Small intestine (tissue), 7 donors: ENCODE results near the gene ZNF181. TPM values are rescaled to one million over a fixed set of nuclear protein-coding genes. Genes with fewer than 3 reads are reported as not detected.

Source experiments
- DNase-seq, 2 donors: peaks; one replicate each; pipeline versions ENCODE4 v3.0.0 to v3.0.0-alpha.2; 2013
- FAIRE-seq: peaks from 2 replicates; lab custom pipeline; 2012; peaks lifted over from hg19 to GRCh38; lab: Jason Lieb, UNC
- H3K27ac ChIP-seq, 3 donors: one replicate each; pipeline ENCODE4 v1.5.1; 2013; ENCODE audit warnings: low read length in 2 of 3, mild to moderate bottlenecking in 2 of 3, control low read depth in 1 of 3, inconsistent platforms in 1 of 3, low read depth in 1 of 3, moderate library complexity in 1 of 3
- H3K27me3 ChIP-seq, 3 donors: one replicate each; pipeline ENCODE4 v1.6.1; 2013; ENCODE audit warnings: low read length in 3 of 3, inconsistent platforms in 1 of 3; ENCODE audit not compliant: control insufficient read depth in 3 of 3, insufficient read depth in 3 of 3
- H3K36me3 ChIP-seq, 3 donors: one replicate each; pipeline ENCODE4 v1.6.1; 2013; ENCODE audit warnings: low read length in 3 of 3, inconsistent platforms in 1 of 3, low read depth in 1 of 3, mild to moderate bottlenecking in 1 of 3, moderate library complexity in 1 of 3; ENCODE audit not compliant: control insufficient read depth in 3 of 3, insufficient read depth in 2 of 3
- H3K4me1 ChIP-seq, 3 donors: one replicate each; pipeline ENCODE4 v1.6.1; 2013; ENCODE audit warnings: low read length in 2 of 3, inconsistent platforms in 1 of 3, low read depth in 1 of 3, mild to moderate bottlenecking in 1 of 3, moderate library complexity in 1 of 3; ENCODE audit not compliant: control insufficient read depth in 3 of 3, insufficient read depth in 2 of 3
- H3K4me3 ChIP-seq, 3 donors: one replicate each; pipeline ENCODE4 v1.5.1; 2013; ENCODE audit warnings: low read length in 3 of 3, control low read depth in 1 of 3, inconsistent platforms in 1 of 3, low read depth in 1 of 3, mild to moderate bottlenecking in 1 of 3, moderate library complexity in 1 of 3
- H3K9me3 ChIP-seq, 2 donors: one replicate each; pipeline ENCODE4 v1.6.1; 2013; ENCODE audit warnings: low read depth in 1 of 2, low read length in 1 of 2; ENCODE audit not compliant: control insufficient read depth in 2 of 2, insufficient read depth in 1 of 2
- whole genome bisulfite sequencing, 3 donors: extraction: QIAGEN DNeasy Blood & Tissue Kit; methylation state at CpG; one replicate each; pipeline ENCODE4 v1.1.7; 2013; 5-methylcytosine and 5-hydroxymethylcytosine counted together
- polyA plus RNA-seq, 4 donors: library from polyadenylated mRNA; stranded (reverse) in 3 of 4; unstranded in 1 of 4; fragments of 200-250 nt in 3 of 4; fragments of 120-200 nt in 1 of 4; gene quantifications; one replicate each; pipeline versions ENCODE4 v1.2.1 to v1.2.3, GENCODE V29; 2013
- donor health status: healthy with polysubstance abuse.
- donor health status: control.
- donor health status: control.
- donor health status: Bipolar disorder and iron deficiency.
- donor health status: healthy.

Gene ZNF181
- polyA plus RNA-seq, 4 donors: 8.9 to 22.4 (median 10.3) TPM

- WGBS, 3 donors: 93 to 96% (median 95%) methylated on average over 2 of the region's 2 CpGs
- no peaks in the 10 kb centered on the region for H3K4me1 ChIP-seq
- H3K27ac ChIP-seq: no peak overlapping the region
- H3K4me3 ChIP-seq: no peak overlapping the region
- DNase-seq: no peak
- no peak for FAIRE-seq
- H3K27me3 ChIP-seq: no peaks in the 10 kb centered on the region
- H3K9me3 ChIP-seq: peaks cover 0 to 33% of the 10 kb centered on the region in 2 donors
- H3K36me3 ChIP-seq: peaks cover 12 to 53% (median 13%) of the 10 kb centered on the region in 3 donors
Observed at GRCh38 chr19:34766386-34766785, 32.3 kb downstream of the ZNF181 start.

GRCh38 chr19:34767951-34768350, 33.9 kb downstream of the ZNF181 start:
- Histone ChIP-seq H3K27ac (no peak overlapping the region), H3K9me3 (peaks cover 0 to 32% of the 10 kb centered on the region in 2 donors), H3K27me3 (no peaks in the 10 kb centered on the region), H3K4me3 (no peak overlapping the region), H3K4me1 (peaks cover 0 to 5% (median 4%) of the 10 kb centered on the region in 3 donors), H3K36me3 (peaks cover 12 to 53% (median 13%) of the 10 kb centered on the region in 3 donors)
- FAIRE-seq (no peak), DNase-seq (no peak)
- 95 to 96% (median 95%) methylated on average over 3 of the region's 3 CpGs for WGBS, 3 donors

GRCh38 chr19:34772697-34773554, 38.9 kb downstream of the ZNF181 start, which contains the start of gene ZNF599:
Gene ZNF599 (minus strand): TSS chr19:34773215. CDS start chr19:34772841, 374 bp downstream.
- Histone ChIP-seq H3K4me1 (peaks cover 0 to 5% (median 4%) of the 10 kb centered on the region in 3 donors), H3K27ac (peak within 1 kb of the TSS; percentile 45 to 85 (median 64)), H3K27me3 (peaks cover 0 to 4% (median 3%) of the 10 kb centered on the region in 3 donors), H3K9me3 (peaks cover 0 to 4% of the 10 kb centered on the region in 2 donors), H3K36me3 (peaks cover 0 to 27% (median 0%) of the 10 kb centered on the region in 3 donors), H3K4me3 (peak within 1 kb of the TSS; percentile 68 to 90 (median 71))
- DNase-seq (peak; percentile 91 to 97), FAIRE-seq (no peak)
- WGBS, 3 donors: 3% methylated on average over 69 of the region's 69 CpGs

DNA sequence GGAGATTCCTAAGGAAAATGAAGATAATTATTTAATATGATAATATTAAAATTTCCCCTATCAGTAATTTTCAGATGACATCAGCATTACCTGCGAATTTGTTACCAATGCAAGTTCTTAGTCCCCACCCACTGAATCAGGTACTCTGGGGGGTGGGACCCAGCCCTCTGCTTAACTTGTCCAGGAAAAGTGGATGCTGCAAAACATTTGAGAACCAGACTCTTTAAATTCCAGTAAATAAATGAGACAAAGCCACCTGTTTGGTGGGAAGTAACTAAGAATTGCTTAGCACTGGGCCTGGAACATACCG, 39.5 kb downstream of the ZNF181 start:
- H3K36me3 ChIP-seq: peaks cover 0 to 21% (median 0%) of the 10 kb centered on the region in 3 donors
- H3K27ac ChIP-seq: no peak overlapping the region
- no peak for DNase-seq
- FAIRE-seq: no peak
- WGBS, 3 donors: 65 to 82% (median 69%) methylated on average over 2 of the region's 2 CpGs
- no peaks in the 10 kb centered on the region for H3K9me3 ChIP-seq
- peak overlapping the region in 2 of 3 donors; percentile 71 to 90 for H3K4me3 ChIP-seq
- peaks cover 0 to 5% (median 4%) of the 10 kb centered on the region in 3 donors for H3K4me1 ChIP-seq
- H3K27me3 ChIP-seq: peaks cover 0 to 4% (median 3%) of the 10 kb centered on the region in 3 donors

DNA sequence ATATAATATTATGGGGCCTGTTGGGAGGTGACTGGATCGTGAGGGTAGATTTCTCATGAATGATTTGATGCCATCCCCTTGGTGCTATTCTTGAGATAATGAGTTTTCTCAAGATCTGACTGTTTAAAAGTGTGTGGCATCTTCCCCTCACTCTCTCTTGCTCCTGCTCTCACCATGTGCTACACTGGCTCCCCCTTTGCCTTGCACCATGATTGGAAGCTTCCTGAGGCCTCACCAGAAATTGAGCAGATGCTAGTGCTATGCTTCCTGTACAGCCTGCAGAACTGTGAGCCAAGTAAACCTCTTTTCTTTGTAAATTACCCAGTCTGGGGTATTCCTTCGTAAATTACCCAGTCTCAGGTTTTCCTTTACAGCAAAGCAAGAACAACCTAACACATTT, 40.8 kb downstream of the ZNF181 start:
- DNase-seq (no peak), FAIRE-seq (no peak)
- Histone ChIP-seq H3K4me1 (peaks cover 0 to 5% (median 4%) of the 10 kb centered on the region in 3 donors), H3K9me3 (no peaks in the 10 kb centered on the region), H3K4me3 (no peak overlapping the region), H3K36me3 (peaks cover 0 to 8% (median 0%) of the 10 kb centered on the region in 3 donors), H3K27me3 (peaks cover 0 to 4% (median 3%) of the 10 kb centered on the region in 3 donors), H3K27ac (no peak overlapping the region)
- WGBS, 3 donors: 67 to 73% (median 67%) methylated on average over 2 of the region's 2 CpGs

DNA sequence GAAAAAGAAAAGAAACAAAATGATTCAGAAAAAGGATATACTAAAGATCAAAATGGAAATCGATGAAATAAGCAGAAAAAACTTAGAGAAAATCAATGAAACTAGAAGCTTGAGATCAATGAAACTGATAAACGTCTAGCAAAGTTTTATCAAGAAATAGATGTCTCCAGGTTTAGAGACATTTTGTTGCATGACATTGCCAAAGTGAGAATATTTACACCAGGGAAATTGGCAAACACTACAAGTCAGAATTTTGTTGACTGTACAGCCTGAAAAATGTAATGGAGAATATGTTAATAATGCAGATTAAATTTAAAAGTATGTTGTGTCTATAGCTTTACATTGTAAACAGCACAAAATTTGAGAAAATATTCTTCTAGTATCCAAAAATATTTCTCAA, 44.3 kb downstream of the ZNF181 start:
- Histone ChIP-seq H3K4me3 (no peak overlapping the region), H3K27ac (no peak overlapping the region), H3K9me3 (no peaks in the 10 kb centered on the region), H3K4me1 (no peaks in the 10 kb centered on the region), H3K36me3 (no peaks in the 10 kb centered on the region), H3K27me3 (peaks cover 0 to 4% (median 3%) of the 10 kb centered on the region in 3 donors)
- 68 to 75% (median 69%) methylated on average over 2 of the region's 2 CpGs for WGBS, 3 donors
- FAIRE-seq (no peak), DNase-seq (no peak)

- H3K27me3 ChIP-seq: peaks cover 0 to 4% (median 0%) of the 10 kb centered on the region in 3 donors
- no peak overlapping the region for H3K27ac ChIP-seq
- no peak for DNase-seq
- H3K4me3 ChIP-seq: no peak overlapping the region
- 51 to 71% (median 66%) methylated on average over 3 of the region's 3 CpGs for WGBS, 3 donors
- no peaks in the 10 kb centered on the region for H3K9me3 ChIP-seq
- no peak for FAIRE-seq
- H3K36me3 ChIP-seq: no peaks in the 10 kb centered on the region
- no peaks in the 10 kb centered on the region for H3K4me1 ChIP-seq
Observed at GRCh38 chr19:34779652-34780051, 45.6 kb downstream of the ZNF181 start.

DNA sequence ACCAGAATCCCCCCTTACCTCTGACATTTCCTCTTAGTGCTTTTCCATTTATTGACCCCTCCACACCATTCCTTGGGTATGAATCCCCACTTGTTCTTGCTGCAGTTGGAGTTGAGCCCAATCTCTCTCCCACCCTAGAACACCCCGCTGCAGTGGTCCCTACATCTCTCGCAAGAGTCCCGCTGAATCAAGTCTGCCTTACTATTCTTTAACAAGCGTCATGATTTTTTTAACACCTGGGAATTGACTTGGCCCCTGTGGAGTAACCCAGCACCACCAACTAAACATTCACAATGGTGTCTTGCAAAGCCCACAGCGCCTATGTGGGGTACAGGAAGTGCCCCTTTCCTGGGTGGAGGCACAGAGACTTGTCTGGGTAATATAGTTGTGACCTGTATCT, 52.2 kb downstream of the ZNF181 start:
- Histone ChIP-seq H3K9me3 (no peaks in the 10 kb centered on the region), H3K4me1 (no peaks in the 10 kb centered on the region), H3K4me3 (no peak overlapping the region), H3K36me3 (no peaks in the 10 kb centered on the region), H3K27me3 (no peaks in the 10 kb centered on the region), H3K27ac (no peak overlapping the region)
- FAIRE-seq: no peak
- no peak for DNase-seq
- 73 to 77% (median 74%) methylated on average over 5 of the region's 5 CpGs for WGBS, 3 donors
